Measurements from ENCODE around the gene MEIS1. TPM values are rescaled to one million over a fixed set of nuclear protein-coding genes. Genes with fewer than 3 reads are reported as not detected.

MEIS1 gene
- total RNA-seq, 1 experiment from 2014 or later, result 4.4 TPM

- no peak for DNase-seq (ENCODE audit: unreplicated experiment)
- CTCF ChIA-PET, result interaction anchor here (1.1 kb wide), 1 partner anchor 74 kb away, joined by 3 read pairs; no protein-coding TSS in a partner anchor
- H3K4me1 Mint-ChIP-seq (ENCODE audit: insufficient read depth, unreplicated experiment), result no peaks in the 10 kb centered on the region
- POLR2A ChIA-PET, result interaction anchor here (0.6 to 0.8 kb wide), 2 partner anchors 25 to 1513 kb away, joined by 3 read pairs; no protein-coding TSS in a partner anchor
- peaks cover 20% of the 10 kb centered on the region for H3K36me3 Mint-ChIP-seq (ENCODE audit: insufficient read depth, unreplicated experiment)
- no peaks in the 10 kb centered on the region for H3K27me3 Mint-ChIP-seq (ENCODE audit: insufficient read depth, unreplicated experiment)
- no peak overlapping the region for H3K4me3 Mint-ChIP-seq (ENCODE audit: unreplicated experiment)
- intact Hi-C loops (cut with micrococcal nuclease), result no loop called here
- BruUV-seq (replicated peaks), result no TSS peak
- no peak overlapping the region for H3K27ac Mint-ChIP-seq (ENCODE audit: low read depth, unreplicated experiment)
- H3K9me3 Mint-ChIP-seq (ENCODE audit: unreplicated experiment), result no peaks in the 10 kb centered on the region
- TF ChIP-seq, protein P1, sequence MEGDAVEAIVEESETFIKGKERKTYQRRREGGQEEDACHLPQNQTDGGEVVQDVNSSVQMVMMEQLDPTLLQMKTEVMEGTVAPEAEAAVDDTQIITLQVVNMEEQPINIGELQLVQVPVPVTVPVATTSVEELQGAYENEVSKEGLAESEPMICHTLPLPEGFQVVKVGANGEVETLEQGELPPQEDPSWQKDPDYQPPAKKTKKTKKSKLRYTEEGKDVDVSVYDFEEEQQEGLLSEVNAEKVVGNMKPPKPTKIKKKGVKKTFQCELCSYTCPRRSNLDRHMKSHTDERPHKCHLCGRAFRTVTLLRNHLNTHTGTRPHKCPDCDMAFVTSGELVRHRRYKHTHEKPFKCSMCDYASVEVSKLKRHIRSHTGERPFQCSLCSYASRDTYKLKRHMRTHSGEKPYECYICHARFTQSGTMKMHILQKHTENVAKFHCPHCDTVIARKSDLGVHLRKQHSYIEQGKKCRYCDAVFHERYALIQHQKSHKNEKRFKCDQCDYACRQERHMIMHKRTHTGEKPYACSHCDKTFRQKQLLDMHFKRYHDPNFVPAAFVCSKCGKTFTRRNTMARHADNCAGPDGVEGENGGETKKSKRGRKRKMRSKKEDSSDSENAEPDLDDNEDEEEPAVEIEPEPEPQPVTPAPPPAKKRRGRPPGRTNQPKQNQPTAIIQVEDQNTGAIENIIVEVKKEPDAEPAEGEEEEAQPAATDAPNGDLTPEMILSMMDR (IDR thresholded peaks at IDR 0.05; ENCODE audit: unreplicated experiment), result no peak
Observed at GRCh38 chr2:66525606-66526005, 90.7 kb downstream of the MEIS1 start.

DNA sequence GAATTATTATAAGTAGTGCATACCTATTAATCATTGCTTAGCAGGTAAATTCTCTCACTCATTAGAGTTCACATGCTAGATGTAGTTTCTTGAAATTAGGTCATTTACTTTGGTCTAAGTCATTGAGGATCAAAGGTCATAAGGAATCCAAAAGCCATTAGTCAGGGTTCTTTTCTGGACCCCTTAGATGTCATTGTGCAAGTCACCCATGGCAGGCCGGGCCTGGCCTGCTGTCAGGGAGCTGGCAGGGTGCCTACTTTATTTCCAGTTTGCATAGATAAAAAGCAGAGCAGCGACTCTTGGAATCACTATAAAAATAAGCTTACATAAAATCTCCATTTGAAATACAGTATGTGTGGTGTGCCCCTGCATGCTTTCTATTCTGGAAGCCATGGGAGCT, 91.3 kb downstream of the MEIS1 start:
- peaks cover 20% of the 10 kb centered on the region for H3K36me3 Mint-ChIP-seq (ENCODE audit: insufficient read depth, unreplicated experiment)
- H3K4me1 Mint-ChIP-seq (ENCODE audit: insufficient read depth, unreplicated experiment), result no peaks in the 10 kb centered on the region

DNA sequence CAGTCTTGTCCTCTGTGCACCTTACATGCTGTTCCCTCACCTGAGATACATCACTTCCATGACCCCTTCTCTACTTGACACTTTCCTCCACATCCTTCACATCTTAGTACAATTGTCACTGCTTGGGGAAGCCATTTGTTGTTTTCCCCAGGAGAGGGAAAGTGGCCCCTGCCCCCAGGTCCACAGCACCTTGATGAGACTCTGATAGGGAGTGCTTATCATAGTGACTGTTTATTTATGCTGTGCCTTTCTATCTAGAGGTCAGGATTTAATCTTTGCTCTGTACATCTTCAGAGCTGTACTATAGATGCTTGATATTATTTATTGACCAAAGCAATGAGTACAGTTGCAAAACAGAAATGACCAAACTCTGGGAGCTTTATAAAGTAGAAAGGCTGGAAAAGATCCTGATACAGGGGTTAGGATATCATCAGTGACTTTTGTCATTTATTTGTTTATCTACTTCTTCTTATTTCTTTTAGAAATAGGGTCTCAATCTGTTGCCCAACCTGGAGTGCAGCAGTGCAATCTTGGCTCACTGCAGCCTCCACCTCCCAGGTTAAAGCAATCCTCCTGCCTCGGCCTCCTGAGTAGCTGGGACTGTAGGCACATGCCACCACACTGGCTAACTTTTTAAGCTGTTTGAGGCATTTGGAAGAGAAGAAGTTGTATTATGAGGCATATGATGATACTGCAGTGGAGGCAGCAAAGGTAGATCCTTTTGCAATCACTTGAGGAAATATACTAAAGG, 94.2 kb downstream of the MEIS1 start:
- intact Hi-C loops (cut with micrococcal nuclease), result no loop called here
- CTCF ChIA-PET, result interaction anchor here (0.7 kb wide), 1 partner anchor 27 kb away, joined by 3 read pairs; no protein-coding TSS in a partner anchor
- no peaks in the 10 kb centered on the region for H3K4me1 Mint-ChIP-seq (ENCODE audit: insufficient read depth, unreplicated experiment)
- no TSS peak for BruUV-seq (replicated peaks)
- POLR2A ChIA-PET, result no interaction called here
- no peaks in the 10 kb centered on the region for H3K27me3 Mint-ChIP-seq (ENCODE audit: insufficient read depth, unreplicated experiment)
- H3K36me3 Mint-ChIP-seq (ENCODE audit: insufficient read depth, unreplicated experiment), result peaks cover 20% of the 10 kb centered on the region
- no peaks in the 10 kb centered on the region for H3K9me3 Mint-ChIP-seq (ENCODE audit: unreplicated experiment)
- H3K4me3 Mint-ChIP-seq (ENCODE audit: unreplicated experiment), result no peak overlapping the region
- TF ChIP-seq, protein P1 (IDR thresholded peaks at IDR 0.05; ENCODE audit: unreplicated experiment), result no peak
- H3K27ac Mint-ChIP-seq (ENCODE audit: low read depth, unreplicated experiment), result no peak overlapping the region
- no peak for DNase-seq (ENCODE audit: unreplicated experiment)

More for the DNA sequence above, 91.3 kb downstream of the MEIS1 start:
- no peak overlapping the region for H3K27ac Mint-ChIP-seq (ENCODE audit: low read depth, unreplicated experiment)
- DNase-seq (ENCODE audit: unreplicated experiment), result no peak
- TF ChIP-seq, protein P1 (IDR thresholded peaks at IDR 0.05; ENCODE audit: unreplicated experiment), result no peak
- POLR2A ChIA-PET, result interaction anchor here (0.6 to 0.9 kb wide), 2 partner anchors 16 to 793 kb away, joined by 3 to 4 read pairs; no protein-coding TSS in a partner anchor
- no peaks in the 10 kb centered on the region for H3K9me3 Mint-ChIP-seq (ENCODE audit: unreplicated experiment)
- CTCF ChIA-PET, result interaction anchor here (0.6 to 1.1 kb wide), 2 partner anchors 74 to 229 kb away, joined by 3 read pairs; no protein-coding TSS in a partner anchor
- H3K4me3 Mint-ChIP-seq (ENCODE audit: unreplicated experiment), result no peak overlapping the region
- H3K27me3 Mint-ChIP-seq (ENCODE audit: insufficient read depth, unreplicated experiment), result no peaks in the 10 kb centered on the region
- no TSS peak for BruUV-seq (replicated peaks)
- intact Hi-C loops (cut with micrococcal nuclease), result no loop called here

GRCh38 chr2:66530651-66531050, 95.7 kb downstream of the MEIS1 start:
- intact Hi-C loops (cut with micrococcal nuclease), result no loop called here
- no peaks in the 10 kb centered on the region for H3K4me1 Mint-ChIP-seq (ENCODE audit: insufficient read depth, unreplicated experiment)
- no peaks in the 10 kb centered on the region for H3K9me3 Mint-ChIP-seq (ENCODE audit: unreplicated experiment)
- peaks cover 20% of the 10 kb centered on the region for H3K36me3 Mint-ChIP-seq (ENCODE audit: insufficient read depth, unreplicated experiment)
- DNase-seq (ENCODE audit: unreplicated experiment), result no peak
- ChIA-PET POLR2A (interaction anchor here (0.6 to 1.5 kb wide), 4 partner anchors 10 to 34 kb away, joined by 3 to 5 read pairs (median 3); no protein-coding TSS in a partner anchor), CTCF (interaction anchor here (0.6 to 0.7 kb wide), 2 partner anchors 10 to 18 kb away, joined by 3 to 6 read pairs; no protein-coding TSS in a partner anchor)
- no TSS peak for BruUV-seq (replicated peaks)
- no peak overlapping the region for H3K4me3 Mint-ChIP-seq (ENCODE audit: unreplicated experiment)
- TF ChIP-seq, protein P1 (IDR thresholded peaks at IDR 0.05; ENCODE audit: unreplicated experiment), result no peak
- H3K27me3 Mint-ChIP-seq (ENCODE audit: insufficient read depth, unreplicated experiment), result no peaks in the 10 kb centered on the region
- no peak overlapping the region for H3K27ac Mint-ChIP-seq (ENCODE audit: low read depth, unreplicated experiment)
